Measurements from ENCODE around the gene PNPLA7. TPM values are rescaled to one million over a fixed set of nuclear protein-coding genes. Genes with fewer than 3 reads are reported as not detected.
"Not testable (repeated sequence)": the region's sequence is repeated elsewhere in the genome, so short reads cannot be mapped to it uniquely, and the experiment has no call there.

The PNPLA7 gene
- total and polyA plus RNA-seq, 10 donors: 5.1 to 22.7 (median 10.7) TPM

DNA sequence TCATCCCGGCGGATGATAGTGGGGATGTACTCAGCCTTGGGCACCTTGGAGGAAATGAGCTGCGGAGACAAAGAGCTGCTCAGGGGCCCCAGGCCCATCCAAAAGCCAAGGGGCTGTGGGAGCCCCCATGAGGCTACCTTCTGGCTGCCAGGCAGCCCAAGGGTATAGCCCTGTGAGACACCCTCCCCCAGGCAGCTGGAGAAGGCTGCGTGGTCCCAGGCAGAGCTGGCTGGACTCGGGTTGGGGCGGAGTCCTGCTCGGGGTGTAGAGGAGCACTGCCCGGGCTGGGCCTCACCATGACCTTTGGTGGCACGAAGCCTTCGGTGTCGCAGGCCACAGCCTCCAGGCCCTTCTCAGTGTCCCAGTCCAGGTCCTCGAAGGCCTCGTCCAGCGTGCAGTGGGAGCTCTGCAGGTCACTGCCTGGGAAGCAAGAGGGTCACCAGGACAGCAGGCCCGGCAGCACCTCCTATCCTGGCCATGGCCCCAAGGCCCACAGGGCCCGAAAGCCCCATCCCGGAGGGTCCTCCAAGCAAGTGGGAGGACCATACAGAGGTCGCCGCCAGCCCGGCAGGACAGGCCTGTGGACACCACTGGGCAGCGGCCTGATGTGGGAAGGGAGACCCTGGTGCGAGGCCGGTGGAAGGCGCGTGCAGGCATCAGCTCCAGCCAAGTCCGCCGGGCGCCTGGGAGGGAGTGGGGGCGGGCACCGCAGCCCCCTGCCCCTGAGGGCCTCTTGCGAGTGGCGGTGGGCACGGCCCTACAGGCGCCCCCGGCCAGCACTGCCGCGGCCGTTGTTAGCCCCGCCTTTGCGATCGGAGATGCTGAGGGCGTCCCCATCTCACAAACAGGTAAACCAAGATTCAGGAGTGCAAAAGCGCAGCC lies 97.2 kb downstream of the PNPLA7 start:
- TF ChIP-seq CTCF (IDR thresholded peaks at IDR 0.05 in 8 of 11, conservative IDR thresholded peaks at IDR 0.05 in 3 of 11): no peak
- no peak for TF ChIP-seq POLR2AphosphoS5 (IDR thresholded peaks at IDR 0.05)
- TF ChIP-seq POLR2A (IDR thresholded peaks at IDR 0.05): no peak
- intact Hi-C loops (cut with DNase I; ENCODE audit: low total_unique reads): no loop called here
- DNase-seq: peak; percentile 90
- Histone ChIP-seq H3K4me1 (peaks cover 15 to 61% (median 38%) of the 10 kb centered on the region in 6 donors), H3K36me3 (peaks cover 0 to 55% (median 8%) of the 10 kb centered on the region in 6 donors), H3K9me3 (no peaks in the 10 kb centered on the region), H3K27ac (peak overlapping the region in 4 of 8 donors; percentile 59 to 88 (median 72)), H3K27me3 (replicated peaks in 1 of 7) (no peaks in the 10 kb centered on the region), H3K4me3 (peak overlapping the region in 5 of 8 donors; percentile 17 to 71 (median 47))
- WGBS, 5 donors: 83 to 89% (median 85%) methylated on average over 13 to 43 of the region's 43 CpGs

DNA sequence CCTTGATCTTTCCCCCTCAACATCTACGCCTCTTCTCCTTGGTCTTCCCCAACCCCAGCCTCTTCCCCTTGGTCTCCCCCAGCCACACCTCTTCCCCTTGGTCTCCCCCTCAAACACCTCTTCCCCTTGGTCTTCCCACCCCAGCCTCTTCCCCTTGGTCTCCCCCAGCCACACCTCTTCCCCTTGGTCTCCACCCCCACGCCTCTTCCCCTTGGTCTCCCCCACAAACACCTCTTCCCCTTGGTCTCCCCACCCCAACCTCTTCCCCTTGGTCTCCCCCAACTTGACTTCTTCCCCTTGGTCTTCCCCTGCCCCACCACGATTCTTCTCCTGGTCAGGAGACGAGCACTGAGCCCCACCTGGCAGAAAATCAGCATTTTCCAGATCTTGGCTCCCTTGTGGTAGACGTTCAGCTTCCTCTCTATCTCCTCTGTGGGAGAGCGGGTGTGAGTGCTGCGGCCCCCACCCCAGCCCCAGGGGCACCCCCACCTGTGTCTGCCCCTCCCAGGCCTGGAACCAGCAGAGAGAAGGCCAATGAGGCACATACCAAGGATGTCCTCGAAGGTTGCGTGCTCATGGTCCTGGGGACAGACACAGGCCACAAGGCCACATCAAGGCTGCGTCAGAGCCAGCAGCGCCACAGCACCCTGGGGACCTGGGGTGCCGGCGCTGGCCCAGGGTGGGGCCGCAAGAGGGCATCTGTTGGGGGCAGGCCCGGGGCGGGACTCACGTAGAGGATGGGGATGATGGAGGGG lies 98.0 kb downstream of the PNPLA7 start:
- H3K4me3 ChIP-seq: no peak overlapping the region
- DNase-seq: peak; percentile 81
- H3K27ac ChIP-seq: no peak overlapping the region
- 72 to 80% (median 74%) methylated on average over 13 to 17 of the region's 17 CpGs for WGBS, 5 donors
- intact Hi-C loops (cut with DNase I; ENCODE audit: low total_unique reads): no loop called here
- no peaks in the 10 kb centered on the region for H3K9me3 ChIP-seq
- H3K27me3 ChIP-seq (replicated peaks in 1 of 7): no peaks in the 10 kb centered on the region
- TF ChIP-seq POLR2AphosphoS5 (IDR thresholded peaks at IDR 0.05): peak in 1 of 3 donors; percentile 8
- TF ChIP-seq CTCF (IDR thresholded peaks at IDR 0.05 in 8 of 11, conservative IDR thresholded peaks at IDR 0.05 in 3 of 11): no peak
- TF ChIP-seq POLR2A (IDR thresholded peaks at IDR 0.05): no peak
- peaks cover 11 to 54% (median 32%) of the 10 kb centered on the region in 6 donors for H3K4me1 ChIP-seq
- peaks cover 0 to 47% (median 8%) of the 10 kb centered on the region in 6 donors for H3K36me3 ChIP-seq

- H3K27me3 ChIP-seq (replicated peaks in 1 of 7); intact Hi-C loops (cut with DNase I; ENCODE audit: low total_unique reads); H3K9me3 ChIP-seq; H3K27ac ChIP-seq; H3K4me3 ChIP-seq: not testable (repeated sequence)
- 33 to 66% (median 41%) methylated on average over 6 to 19 of the region's 31 CpGs for WGBS, 5 donors
- peaks cover 11 to 54% (median 32%) of the 10 kb centered on the region in 6 donors for H3K4me1 ChIP-seq
- H3K36me3 ChIP-seq: peaks cover 0 to 40% (median 8%) of the 10 kb centered on the region in 6 donors
- DNase-seq: peak; percentile 43
Measured at GRCh38 chr9:137451264-137452005, 98.8 kb downstream of the PNPLA7 start.

- DNase-seq: peak; percentile 45
- intact Hi-C loops (cut with DNase I; ENCODE audit: low total_unique reads); H3K4me3 ChIP-seq; H3K9me3 ChIP-seq; H3K27ac ChIP-seq; H3K27me3 ChIP-seq (replicated peaks in 1 of 7): not testable (repeated sequence)
- peaks cover 0 to 34% (median 8%) of the 10 kb centered on the region in 6 donors for H3K36me3 ChIP-seq
- WGBS, 5 donors: 27 to 52% (median 38%) methylated on average over 19 to 24 of the region's 24 CpGs
- peaks cover 11 to 52% (median 36%) of the 10 kb centered on the region in 6 donors for H3K4me1 ChIP-seq
Measured at GRCh38 chr9:137450539-137451222, 99.5 kb downstream of the PNPLA7 start.

All from spleen (tissue), 11 donors.